Gastroesophageal sphincter (tissue), 3 donors: Measurements from ENCODE around the gene ITM2B.

Experiments
- EP300 ChIP-seq: sonication (generic); formaldehyde crosslinking; IDR thresholded peaks from one replicate; pipeline ENCODE4 v1.6.1; 2017; ENCODE audit warnings: antibody characterized with exemption, mild to moderate bottlenecking
- POLR2A ChIP-seq, 2 donors: fragments of 450-650 bp; IDR thresholded peaks; one replicate each; pipeline ENCODE4 v1.6.1; 2017; ENCODE audit warnings: antibody characterized with exemption in 2 of 2, mild to moderate bottlenecking in 2 of 2, moderate library complexity in 1 of 2
- POLR2AphosphoS5 ChIP-seq: sonication (generic); formaldehyde crosslinking; IDR thresholded peaks from one replicate; pipeline ENCODE4 v1.6.1; 2017; ENCODE audit warnings: antibody characterized with exemption
- TF ChIP-seq, protein P1 (sequence below), 4 experiments: fragments of 200-600 bp in 2 of 4; fragments of 450-650 bp in 2 of 4; sonication (generic) in 1 of 4; IDR thresholded peaks; one replicate each; pipeline ENCODE4 v1.5.1; 2017 to 2019; ENCODE audit warnings: antibody characterized with exemption in 4 of 4, mild to moderate bottlenecking in 2 of 4, moderate library complexity in 2 of 4

DNA sequence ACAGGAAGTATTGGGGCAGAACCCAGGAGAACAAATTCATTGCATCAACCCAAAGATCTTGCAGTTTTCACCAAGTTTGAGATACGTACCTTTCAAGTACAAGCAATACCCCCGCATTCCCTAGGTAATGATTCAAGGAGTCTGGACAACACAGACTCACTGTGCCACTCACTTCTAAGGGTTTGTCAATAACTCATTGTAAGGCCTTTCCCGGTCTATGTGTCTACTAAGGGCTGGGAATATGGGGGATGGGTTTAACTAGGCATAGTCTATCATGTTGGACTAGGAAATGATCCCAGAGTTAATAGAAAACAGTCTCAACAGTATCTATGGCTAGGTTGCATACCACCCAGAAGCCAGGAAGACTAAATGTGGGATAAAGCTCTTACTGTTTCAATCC is 8.3 kb upstream of the ITM2B start:
- TF ChIP-seq POLR2AphosphoS5 = no peak
- TF ChIP-seq, protein P1, sequence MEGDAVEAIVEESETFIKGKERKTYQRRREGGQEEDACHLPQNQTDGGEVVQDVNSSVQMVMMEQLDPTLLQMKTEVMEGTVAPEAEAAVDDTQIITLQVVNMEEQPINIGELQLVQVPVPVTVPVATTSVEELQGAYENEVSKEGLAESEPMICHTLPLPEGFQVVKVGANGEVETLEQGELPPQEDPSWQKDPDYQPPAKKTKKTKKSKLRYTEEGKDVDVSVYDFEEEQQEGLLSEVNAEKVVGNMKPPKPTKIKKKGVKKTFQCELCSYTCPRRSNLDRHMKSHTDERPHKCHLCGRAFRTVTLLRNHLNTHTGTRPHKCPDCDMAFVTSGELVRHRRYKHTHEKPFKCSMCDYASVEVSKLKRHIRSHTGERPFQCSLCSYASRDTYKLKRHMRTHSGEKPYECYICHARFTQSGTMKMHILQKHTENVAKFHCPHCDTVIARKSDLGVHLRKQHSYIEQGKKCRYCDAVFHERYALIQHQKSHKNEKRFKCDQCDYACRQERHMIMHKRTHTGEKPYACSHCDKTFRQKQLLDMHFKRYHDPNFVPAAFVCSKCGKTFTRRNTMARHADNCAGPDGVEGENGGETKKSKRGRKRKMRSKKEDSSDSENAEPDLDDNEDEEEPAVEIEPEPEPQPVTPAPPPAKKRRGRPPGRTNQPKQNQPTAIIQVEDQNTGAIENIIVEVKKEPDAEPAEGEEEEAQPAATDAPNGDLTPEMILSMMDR (IDR thresholded peaks at IDR 0.05) = no peak
- TF ChIP-seq POLR2A (IDR thresholded peaks at IDR 0.05) = no peak
- TF ChIP-seq EP300 = no peak
